KOPT-K1 (cell line): ENCODE data around the gene PIEZO2.
"Not testable (repeated sequence)": the region's sequence is repeated elsewhere in the genome, so short reads cannot be mapped to it uniquely, and the experiment has no call there.

ENCODE experiments used
- H3K27ac ChIP-seq: fragments of 200-600 bp; sonication (generic); 2 replicates; pipeline ENCODE4 v1.5.1; 2016; ENCODE audit warnings: antibody characterized with exemption, mild to moderate bottlenecking, low read depth, low read length; ENCODE audit not compliant: poor library complexity, severe bottlenecking
- H3K36me3 ChIP-seq: fragments of 200-600 bp; sonication (generic); 2 replicates; pipeline ENCODE4 v1.5.1; 2017; ENCODE audit warnings: antibody characterized with exemption, mild to moderate bottlenecking, low read length, moderate library complexity; ENCODE audit not compliant: insufficient read depth
- H3K9me3 ChIP-seq: fragments of 200-600 bp; sonication (generic); 2 replicates; pipeline ENCODE4 v1.5.1; 2017; ENCODE audit warnings: antibody characterized with exemption, low read length, mild to moderate bottlenecking; ENCODE audit not compliant: insufficient read depth, poor library complexity, severe bottlenecking

Gene PIEZO2

DNA sequence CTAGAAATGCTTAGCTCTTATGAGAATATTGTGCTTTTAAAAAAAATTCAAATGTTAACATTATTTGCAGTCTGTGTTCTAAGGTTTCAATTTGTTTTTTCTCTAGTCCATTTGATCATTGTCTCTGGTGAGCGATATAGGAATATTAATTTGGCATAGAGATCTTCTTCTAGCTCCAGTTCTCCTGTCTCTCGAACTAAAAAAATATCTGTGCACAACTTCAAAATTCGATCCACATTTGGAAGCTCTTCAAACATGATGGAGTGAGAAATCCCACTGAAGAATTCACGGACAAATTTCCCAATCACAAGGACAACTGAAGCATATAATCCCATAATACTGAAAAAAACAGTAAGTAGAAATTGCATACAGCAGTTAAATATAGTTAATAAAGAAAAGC lies 477.9 kb downstream of the PIEZO2 start:
- Histone ChIP-seq H3K27ac (no peak overlapping the region), H3K9me3 (no peaks in the 10 kb centered on the region), H3K36me3 (no peaks in the 10 kb centered on the region)

DNA sequence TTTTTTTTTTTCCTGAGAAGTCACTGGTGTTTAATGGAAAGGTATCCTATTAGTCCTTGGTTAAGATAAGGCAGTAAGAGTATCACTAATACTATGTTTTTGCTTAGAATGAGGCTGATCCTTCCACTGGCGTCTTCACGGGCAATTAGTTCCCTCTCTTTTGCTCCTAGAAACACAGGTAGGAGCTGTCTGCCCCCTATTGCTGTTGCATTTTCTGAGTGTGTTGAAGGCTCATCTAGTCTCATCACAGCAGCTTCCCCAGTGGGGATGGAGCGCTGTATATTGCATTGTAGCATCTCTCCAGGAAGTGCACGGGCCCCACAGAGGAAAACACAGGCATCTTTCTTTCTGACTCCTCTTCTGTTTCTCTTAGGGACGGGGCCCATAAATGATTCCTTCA lies 478.5 kb downstream of the PIEZO2 start:
- Histone ChIP-seq H3K9me3 (no peaks in the 10 kb centered on the region), H3K36me3 (no peaks in the 10 kb centered on the region), H3K27ac (no peak overlapping the region)

DNA sequence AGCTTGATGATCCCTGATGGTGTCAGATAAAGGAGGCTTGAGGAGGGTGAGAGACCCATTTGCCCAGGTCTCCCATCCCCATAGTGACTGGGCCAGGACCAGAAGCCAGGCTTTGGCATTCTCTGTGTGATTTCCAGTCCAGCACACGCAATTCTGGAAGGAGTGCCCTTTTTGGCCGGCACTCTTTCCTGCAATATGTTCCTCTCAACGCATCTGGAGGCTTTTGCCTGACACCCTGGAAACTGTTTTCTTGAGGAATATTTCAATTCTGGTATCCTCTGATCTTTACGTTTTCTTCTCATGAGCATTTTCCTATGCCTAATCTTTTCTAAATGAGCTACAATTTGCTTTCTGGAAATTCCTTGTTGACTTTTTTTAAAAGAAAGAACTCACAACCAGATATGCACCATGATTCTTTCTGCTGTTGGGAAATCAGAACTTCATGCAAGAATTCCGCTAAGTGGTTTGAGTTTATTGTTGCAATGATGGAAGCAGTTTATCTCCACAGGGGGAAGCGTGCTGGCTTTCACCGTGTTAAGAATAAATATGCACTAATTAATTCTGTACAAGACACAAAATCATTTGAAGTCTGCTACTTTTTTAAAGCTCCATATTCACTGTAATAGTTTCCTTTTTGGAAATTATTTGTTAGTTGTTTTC lies 479.8 kb downstream of the PIEZO2 start:
- Histone ChIP-seq H3K9me3 (no peaks in the 10 kb centered on the region), H3K27ac (no peak overlapping the region)

DNA sequence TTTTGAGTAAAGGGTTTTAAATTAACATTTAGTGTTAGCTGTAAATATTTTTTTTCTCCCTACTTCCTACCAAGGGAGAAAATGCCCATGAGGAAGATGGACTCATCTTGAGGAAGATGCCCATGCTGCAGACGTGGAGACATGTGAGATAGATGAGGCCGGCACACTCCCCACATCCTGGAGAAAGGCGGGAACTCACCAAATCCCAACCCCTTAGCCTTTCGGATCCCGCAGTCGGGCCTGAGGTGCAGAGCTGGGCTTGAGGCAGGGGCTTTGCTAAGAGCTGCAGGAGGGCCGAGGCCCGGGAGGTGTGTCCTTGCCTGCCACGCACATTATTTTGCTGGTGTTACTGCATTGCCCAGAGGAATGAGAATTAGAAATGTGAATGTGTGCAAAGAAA lies 485.6 kb downstream of the PIEZO2 start:
- Histone ChIP-seq H3K27ac (no peak overlapping the region), H3K36me3 (no peaks in the 10 kb centered on the region), H3K9me3 (no peaks in the 10 kb centered on the region)

More for the DNA sequence above, 479.8 kb downstream of the PIEZO2 start:
- H3K36me3 ChIP-seq: no peaks in the 10 kb centered on the region

DNA sequence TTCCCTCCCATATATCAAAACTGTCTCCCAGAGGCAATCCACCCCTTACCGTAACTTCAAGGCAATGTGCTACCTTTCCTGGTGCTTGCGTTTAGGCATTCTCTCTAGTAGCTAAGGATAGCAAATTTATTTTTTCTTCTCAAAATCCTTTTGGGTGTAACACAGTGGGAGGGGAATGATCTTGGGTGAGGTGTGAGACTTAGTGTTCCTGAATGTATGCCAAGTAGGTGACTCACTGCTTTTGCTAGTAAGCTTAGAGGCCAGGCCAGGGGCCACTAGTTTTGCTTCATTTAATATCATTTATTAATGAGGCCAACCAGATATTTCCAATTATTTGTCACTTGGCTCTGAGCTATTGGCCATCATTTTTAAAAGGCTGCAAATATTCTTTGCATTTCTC lies 488.1 kb downstream of the PIEZO2 start:
- Histone ChIP-seq H3K9me3 (no peaks in the 10 kb centered on the region), H3K27ac (no peak overlapping the region), H3K36me3 (no peaks in the 10 kb centered on the region)

DNA sequence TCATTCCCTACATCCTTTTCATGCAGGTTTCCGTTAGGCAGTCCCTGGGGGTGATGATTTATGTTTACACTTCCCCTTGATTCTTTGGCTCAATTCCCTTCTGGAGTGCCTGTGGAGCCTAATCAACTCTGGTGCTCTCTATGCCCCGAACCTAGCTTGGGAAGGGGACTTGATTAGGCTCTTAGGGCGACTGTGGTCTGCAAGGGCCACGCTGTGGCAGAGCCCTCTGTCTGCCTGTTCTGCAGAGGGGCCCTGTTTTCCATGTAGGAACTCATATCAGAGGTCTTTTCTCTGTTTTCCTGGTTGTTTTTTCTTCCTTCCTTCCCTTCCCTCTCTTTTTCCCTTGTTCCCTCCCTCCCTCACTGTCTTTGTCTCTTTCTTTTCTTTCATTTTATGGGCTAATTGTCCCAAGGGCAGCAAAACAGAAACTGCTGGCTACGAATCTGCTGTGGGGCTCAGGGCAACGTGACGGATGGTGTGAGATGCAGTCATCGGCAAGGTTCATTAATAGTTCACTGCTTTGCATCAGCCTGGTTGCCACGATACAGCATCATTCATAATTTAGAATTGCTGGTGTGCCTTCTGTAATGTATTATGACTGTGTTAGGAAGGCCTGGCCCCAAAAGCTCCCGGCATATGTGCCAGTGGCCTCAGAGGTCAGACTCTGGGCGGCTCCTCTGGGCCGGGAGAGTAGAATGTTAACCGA lies 489.0 kb downstream of the PIEZO2 start:
- Histone ChIP-seq H3K27ac (no peak overlapping the region), H3K36me3 (no peaks in the 10 kb centered on the region), H3K9me3 (no peaks in the 10 kb centered on the region)

DNA sequence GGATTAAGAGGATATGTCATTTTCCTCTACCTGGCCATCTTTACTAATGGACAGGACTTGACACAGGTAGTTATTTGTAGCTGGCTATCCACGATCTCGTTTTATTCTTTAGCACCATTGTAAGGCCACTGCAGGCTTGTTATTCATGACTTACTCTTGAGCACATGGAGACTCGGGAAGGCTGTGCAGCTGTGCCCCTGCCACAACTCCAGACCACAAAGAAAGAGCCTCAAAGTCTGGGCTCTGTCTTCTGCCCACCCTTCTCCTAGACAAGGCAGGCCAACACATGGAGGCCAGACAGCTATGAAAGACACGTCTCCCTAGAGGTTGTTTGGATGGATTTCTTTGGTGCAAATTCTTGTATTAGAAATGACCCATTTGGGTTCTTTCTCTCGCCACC lies 489.8 kb downstream of the PIEZO2 start:
- Histone ChIP-seq H3K36me3 (no peaks in the 10 kb centered on the region), H3K27ac (no peak overlapping the region), H3K9me3 (no peaks in the 10 kb centered on the region)

DNA sequence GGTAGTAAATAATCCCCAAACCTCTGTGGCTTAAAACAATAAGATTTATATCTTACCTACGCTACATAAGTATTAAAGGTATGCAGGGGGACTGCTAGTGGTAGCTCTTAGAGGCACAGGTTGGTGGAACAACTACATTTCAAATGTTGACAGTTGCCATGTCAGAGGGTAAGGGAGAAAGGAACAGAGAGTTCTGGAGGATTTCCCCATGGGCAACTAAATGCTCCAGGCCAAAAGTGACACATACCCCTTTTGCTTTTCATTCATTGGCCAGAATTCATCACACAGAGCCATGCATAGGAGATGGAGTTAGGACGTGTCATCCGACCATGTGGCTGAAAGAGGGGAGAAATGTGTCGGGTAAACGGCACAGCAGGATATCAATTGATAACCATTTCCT lies 490.4 kb downstream of the PIEZO2 start:
- no peak overlapping the region for H3K27ac ChIP-seq
- H3K9me3 ChIP-seq: no peaks in the 10 kb centered on the region
- no peaks in the 10 kb centered on the region for H3K36me3 ChIP-seq

DNA sequence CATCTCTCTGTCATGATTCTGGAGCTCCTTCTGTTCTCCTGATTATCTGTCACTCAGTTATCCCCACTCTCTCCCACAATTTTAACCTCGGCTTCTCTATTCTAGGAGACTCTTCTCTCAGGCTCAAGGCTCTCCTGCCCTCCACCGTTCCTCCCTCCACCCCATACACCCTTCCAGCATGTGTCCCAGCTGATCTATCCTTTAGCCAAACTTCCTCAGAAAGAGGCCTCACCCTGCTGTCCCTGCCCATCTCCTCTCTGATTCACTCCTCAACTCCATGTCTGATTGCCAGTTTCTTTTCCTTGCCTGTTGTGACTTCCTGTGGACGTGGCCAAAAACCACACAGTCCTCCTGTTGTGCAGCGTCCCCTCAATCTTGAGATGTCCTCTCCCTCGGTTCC lies 505.4 kb downstream of the PIEZO2 start:
- not testable (repeated sequence) for H3K9me3 ChIP-seq, H3K27ac ChIP-seq, H3K36me3 ChIP-seq

DNA sequence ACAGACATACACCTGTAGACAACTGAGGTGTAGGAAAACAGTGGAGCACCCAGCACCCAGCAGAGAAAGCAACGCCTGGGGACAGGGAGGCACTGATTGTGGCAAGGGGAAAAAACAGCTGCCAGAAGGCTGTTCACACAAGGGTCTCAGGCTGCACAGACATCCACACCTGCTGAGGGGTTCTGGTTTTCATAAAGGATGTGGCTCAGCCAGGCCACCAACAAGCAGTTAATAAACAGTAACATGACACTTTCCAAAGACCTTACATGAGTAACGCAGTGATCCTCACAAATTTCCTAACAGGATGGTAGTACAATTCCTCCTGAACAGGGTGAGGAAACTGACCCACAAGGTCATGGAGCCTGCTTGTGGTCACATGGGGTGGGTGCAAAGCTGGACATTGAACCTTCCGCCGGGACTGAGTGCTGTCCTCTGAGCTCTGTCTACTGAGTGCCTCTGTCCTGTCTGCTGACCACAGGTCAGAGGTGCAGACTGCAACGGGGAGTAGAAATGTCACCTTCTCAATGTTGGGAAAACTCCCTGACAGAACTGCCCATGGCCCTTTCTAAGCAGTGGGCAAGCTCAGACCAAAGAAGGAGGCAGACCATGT lies 506.3 kb downstream of the PIEZO2 start:
- H3K27ac ChIP-seq, H3K36me3 ChIP-seq, H3K9me3 ChIP-seq: not testable (repeated sequence)

DNA sequence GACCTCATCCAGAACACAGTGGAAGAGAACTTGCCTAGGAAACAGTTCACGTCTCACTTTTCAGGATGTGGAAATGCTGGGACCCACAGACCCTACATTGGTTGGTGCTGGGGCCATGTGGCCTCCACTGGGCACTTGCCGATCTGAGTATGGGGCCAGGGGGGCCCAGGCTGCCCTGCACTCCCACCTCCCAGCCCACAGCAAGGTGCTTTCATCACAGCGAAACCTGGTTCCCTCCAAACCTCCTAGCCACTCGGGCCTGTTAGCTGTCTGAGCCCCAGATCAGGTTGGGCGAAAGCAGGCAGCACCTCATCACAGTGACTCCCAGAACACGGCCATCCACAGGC lies 510.9 kb downstream of the PIEZO2 start:
- H3K27ac ChIP-seq, H3K36me3 ChIP-seq, H3K9me3 ChIP-seq: not testable (repeated sequence)

DNA sequence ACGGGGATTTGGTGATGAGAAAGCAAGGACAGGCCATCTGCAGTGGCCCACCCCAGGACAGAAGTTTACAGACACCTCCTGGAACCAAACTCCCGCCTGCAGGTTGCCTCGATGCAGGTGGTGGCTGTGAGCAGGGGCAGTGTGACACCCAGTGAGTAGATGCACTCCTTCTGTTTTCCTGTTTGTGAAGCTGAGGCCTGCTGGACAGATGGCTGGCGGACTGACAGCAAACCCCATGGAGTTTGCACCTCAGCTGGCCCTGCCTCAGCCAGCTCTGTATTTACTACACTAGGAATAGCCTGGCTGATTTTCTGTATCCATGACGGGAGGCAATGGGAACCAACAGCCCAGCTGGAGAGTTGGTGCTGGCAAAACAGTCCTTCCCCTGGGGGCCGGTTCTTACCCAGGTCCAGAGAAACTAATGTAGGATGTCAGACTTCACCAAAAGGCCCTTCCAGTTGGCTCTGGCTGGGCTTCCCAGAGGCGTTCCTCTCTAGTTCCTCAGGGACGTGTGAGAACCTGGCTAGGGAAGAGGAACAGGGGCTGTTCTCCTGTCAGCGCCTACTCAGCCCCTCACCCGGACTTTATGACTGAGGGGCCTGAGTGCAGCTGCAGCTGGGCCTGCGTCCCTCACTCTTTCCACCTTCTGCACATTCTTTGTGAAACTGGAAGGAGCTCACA lies 511.4 kb downstream of the PIEZO2 start:
- H3K27ac ChIP-seq, H3K36me3 ChIP-seq, H3K9me3 ChIP-seq: not testable (repeated sequence)

DNA sequence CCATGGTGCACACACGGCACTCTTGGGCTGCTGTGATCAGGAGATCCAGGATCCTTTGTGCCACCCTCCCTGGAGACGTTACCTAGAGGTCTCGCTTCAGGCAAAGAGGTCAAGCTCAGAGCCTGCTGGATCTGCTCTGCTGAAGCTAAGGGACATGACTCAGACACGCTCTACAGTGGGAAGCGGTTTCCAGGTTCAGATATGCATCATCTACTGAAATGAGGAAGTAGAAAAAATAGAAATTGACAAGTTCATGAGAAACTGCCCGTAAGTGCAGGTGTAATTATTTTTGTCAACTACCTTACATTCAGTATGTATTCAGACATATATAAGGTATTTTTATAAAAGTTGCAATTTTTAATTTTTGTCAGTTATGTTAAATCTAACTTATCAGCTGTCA lies 520.3 kb downstream of the PIEZO2 start:
- H3K36me3 ChIP-seq, H3K9me3 ChIP-seq, H3K27ac ChIP-seq: not testable (repeated sequence)

DNA sequence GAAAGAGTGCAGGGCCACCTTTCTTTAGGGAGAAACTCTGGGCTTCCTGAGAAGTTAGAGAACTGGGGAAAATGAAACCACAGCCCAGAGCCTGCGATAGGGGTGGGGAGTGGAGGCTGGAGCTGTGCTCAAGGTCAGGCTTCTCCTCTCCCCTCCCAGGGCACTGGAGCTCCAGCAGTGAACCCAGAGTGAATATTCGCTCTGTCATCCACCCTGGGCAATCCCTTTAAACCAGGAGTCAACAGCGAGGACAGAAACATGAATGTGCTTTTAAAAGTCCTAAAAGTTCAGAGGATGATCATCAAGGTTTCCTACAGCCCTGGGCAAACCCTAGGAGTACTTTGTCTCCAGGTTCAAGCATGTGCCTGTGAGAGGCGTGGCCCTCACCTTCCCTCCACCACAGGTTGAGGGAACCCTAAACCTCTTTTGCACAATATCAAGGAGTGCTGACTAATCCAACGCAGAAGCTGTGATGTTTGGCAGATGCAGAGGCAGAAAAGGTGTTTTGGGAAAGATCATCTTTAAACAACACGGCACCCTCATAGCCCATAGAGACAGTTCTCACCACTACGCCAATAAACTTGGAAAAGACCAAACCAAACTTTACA lies 522.7 kb downstream of the PIEZO2 start:
- not testable (repeated sequence) for H3K27ac ChIP-seq, H3K36me3 ChIP-seq, H3K9me3 ChIP-seq

DNA sequence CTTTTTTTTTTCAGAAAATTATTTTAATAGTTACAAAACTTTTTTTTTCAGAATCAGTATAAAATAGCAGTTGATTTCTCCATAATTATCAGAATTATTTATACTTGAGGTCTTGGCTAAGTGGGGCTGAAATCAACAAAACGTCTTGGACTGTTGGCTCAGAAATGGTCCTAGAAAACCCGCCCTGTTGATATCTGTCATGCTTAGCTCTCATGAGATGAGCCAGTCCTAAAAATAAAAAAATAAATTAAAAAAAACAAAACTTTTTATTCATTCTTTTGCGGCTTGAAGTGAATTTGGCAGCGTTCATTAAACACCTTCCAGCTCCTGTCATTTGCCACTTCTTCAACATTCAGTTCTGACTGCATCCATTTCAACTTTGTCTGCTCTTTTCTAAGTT lies 525.8 kb downstream of the PIEZO2 start:
- H3K36me3 ChIP-seq, H3K27ac ChIP-seq, H3K9me3 ChIP-seq: not testable (repeated sequence)
